LHCN-M2 (cell line): ENCODE data around the gene AGL. TPM values are rescaled to one million over a fixed set of nuclear protein-coding genes. Genes with fewer than 3 reads are reported as not detected.
A peak's percentile ranks its signal among the peaks of the same experiment; 100 is the strongest.
"Not testable (repeated sequence)": the region's sequence is repeated elsewhere in the genome, so short reads cannot be mapped to it uniquely, and the experiment has no call there.

Experiments used
- DNase-seq: peaks from one replicate; pipeline ENCODE4 v3.0.0-alpha.2; 2012; ENCODE audit warnings: low read depth
- polyA plus RNA-seq: library from polyadenylated mRNA; unstranded; fragments of >200 nt; gene quantifications from one replicate; pipeline ENCODE4 v1.2.1, GENCODE V29; 2012; ENCODE audit warnings: missing spikeins
- total RNA-seq: library from RNA; depleted of rRNA; stranded (reverse); fragments of >200 nt; gene quantifications from 2 replicates; pipeline ENCODE4 v1.2.3, GENCODE V29; 2014; rRNA removed

Gene AGL
- total RNA-seq = 4.1 and 5.5 TPM in 2 replicates
- 1.8 TPM for polyA plus RNA-seq

- peak; percentile 62 for DNase-seq
These were observed at the start of gene AGL for GRCh38 chr1:99849744-99850458. Gene AGL, plus strand, starts transcription at chr1:99850361. Its CDS starts 682 bp downstream, at chr1:99851043.

GRCh38 chr1:99801584-99801983 lies 48.6 kb upstream of the AGL start:
- no peak for DNase-seq

GRCh38 chr1:99806882-99807281 lies 43.3 kb upstream of the AGL start:
- DNase-seq = no peak

- peak; percentile 89 for DNase-seq
These were observed 41.6 kb upstream of the AGL start for GRCh38 chr1:99808391-99809115.

GRCh38 chr1:99811075-99811474 lies 39.1 kb upstream of the AGL start:
- no peak for DNase-seq

- DNase-seq = no peak
These were observed 38.4 kb upstream of the AGL start for GRCh38 chr1:99811747-99812146.

GRCh38 chr1:99814373-99814900 lies 35.7 kb upstream of the AGL start:
- no peak for DNase-seq

GRCh38 chr1:99816656-99817055 lies 33.5 kb upstream of the AGL start:
- DNase-seq = no peak

GRCh38 chr1:99818063-99818699 lies 32.0 kb upstream of the AGL start:
- peak; percentile 68 for DNase-seq

GRCh38 chr1:99820546-99820945 lies 29.6 kb upstream of the AGL start:
- no peak for DNase-seq

- no peak for DNase-seq
These were observed 25.1 kb upstream of the AGL start for GRCh38 chr1:99825098-99825497.

GRCh38 chr1:99825702-99826101 lies 24.5 kb upstream of the AGL start:
- no peak for DNase-seq

GRCh38 chr1:99827970-99828369 lies 22.2 kb upstream of the AGL start:
- no peak for DNase-seq

GRCh38 chr1:99829269-99829668 lies 20.9 kb upstream of the AGL start:
- no peak for DNase-seq

GRCh38 chr1:99833911-99834310 lies 16.2 kb upstream of the AGL start:
- not testable (repeated sequence) for DNase-seq

- not testable (repeated sequence) for DNase-seq
These were observed 13.7 kb upstream of the AGL start for GRCh38 chr1:99836171-99837103.

- not testable (repeated sequence) for DNase-seq
These were observed 9.8 kb upstream of the AGL start for GRCh38 chr1:99840353-99840752.

- no peak for DNase-seq
These were observed 6.4 kb upstream of the AGL start for GRCh38 chr1:99843760-99844159.

GRCh38 chr1:99845201-99845600 lies 5.0 kb upstream of the AGL start:
- not testable (repeated sequence) for DNase-seq

- peak; percentile 8 for DNase-seq
These were observed 783 bp upstream of the AGL start for GRCh38 chr1:99849413-99849743.
